SU-DHL-6 (cell line): Measurements from ENCODE around the gene TYW1B.
"Not testable (repeated sequence)": the region's sequence is repeated elsewhere in the genome, so short reads cannot be mapped to it uniquely, and the experiment has no call there.

Source experiments
- EZH2phosphoT487 ChIP-seq: fragments of 200-600 bp; sonication (generic), shearing (Covaris generic); conservative IDR thresholded peaks from 2 replicates; pipeline ENCODE4 v1.6.1; 2018; ENCODE audit warnings: mild to moderate bottlenecking, antibody characterized with exemption, low read length, moderate library complexity, mixed read lengths
- TF ChIP-seq, protein P1 (sequence below): fragments of 200-600 bp; sonication (generic); IDR thresholded peaks from one replicate; pipeline ENCODE4 v1.5.1; 2017; ENCODE audit warnings: antibody characterized with exemption, mild to moderate bottlenecking, low read length, moderate library complexity; ENCODE audit not compliant: insufficient read depth, poor library complexity, severe bottlenecking

- TF ChIP-seq, protein P1, sequence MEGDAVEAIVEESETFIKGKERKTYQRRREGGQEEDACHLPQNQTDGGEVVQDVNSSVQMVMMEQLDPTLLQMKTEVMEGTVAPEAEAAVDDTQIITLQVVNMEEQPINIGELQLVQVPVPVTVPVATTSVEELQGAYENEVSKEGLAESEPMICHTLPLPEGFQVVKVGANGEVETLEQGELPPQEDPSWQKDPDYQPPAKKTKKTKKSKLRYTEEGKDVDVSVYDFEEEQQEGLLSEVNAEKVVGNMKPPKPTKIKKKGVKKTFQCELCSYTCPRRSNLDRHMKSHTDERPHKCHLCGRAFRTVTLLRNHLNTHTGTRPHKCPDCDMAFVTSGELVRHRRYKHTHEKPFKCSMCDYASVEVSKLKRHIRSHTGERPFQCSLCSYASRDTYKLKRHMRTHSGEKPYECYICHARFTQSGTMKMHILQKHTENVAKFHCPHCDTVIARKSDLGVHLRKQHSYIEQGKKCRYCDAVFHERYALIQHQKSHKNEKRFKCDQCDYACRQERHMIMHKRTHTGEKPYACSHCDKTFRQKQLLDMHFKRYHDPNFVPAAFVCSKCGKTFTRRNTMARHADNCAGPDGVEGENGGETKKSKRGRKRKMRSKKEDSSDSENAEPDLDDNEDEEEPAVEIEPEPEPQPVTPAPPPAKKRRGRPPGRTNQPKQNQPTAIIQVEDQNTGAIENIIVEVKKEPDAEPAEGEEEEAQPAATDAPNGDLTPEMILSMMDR = not testable (repeated sequence)
- TF ChIP-seq EZH2phosphoT487 = not testable (repeated sequence)
Observed at GRCh38 chr7:72625721-72626423, 202.1 kb downstream of the TYW1B start.
